B cell (primary cell): Measurements from ENCODE around the gene TMEM116.
"Not testable (repeated sequence)": the region's sequence is repeated elsewhere in the genome, so short reads cannot be mapped to it uniquely, and the experiment has no call there.

Experiments used
- EZH2 ChIP-seq: IDR thresholded peaks from 2 replicates; pipeline ENCODE4 v1.6.1; 2012; ENCODE audit warnings: borderline replicate concordance, low read depth, mild to moderate bottlenecking, moderate library complexity, low read length; ENCODE audit not compliant: insufficient read depth, poor library complexity, severe bottlenecking
- TF ChIP-seq, protein P1 (sequence below): fragments of 200-600 bp; IDR thresholded peaks from one replicate; pipeline ENCODE4 v1.8.0; 2022; ENCODE audit warnings: antibody characterized with exemption, mild to moderate bottlenecking

DNA sequence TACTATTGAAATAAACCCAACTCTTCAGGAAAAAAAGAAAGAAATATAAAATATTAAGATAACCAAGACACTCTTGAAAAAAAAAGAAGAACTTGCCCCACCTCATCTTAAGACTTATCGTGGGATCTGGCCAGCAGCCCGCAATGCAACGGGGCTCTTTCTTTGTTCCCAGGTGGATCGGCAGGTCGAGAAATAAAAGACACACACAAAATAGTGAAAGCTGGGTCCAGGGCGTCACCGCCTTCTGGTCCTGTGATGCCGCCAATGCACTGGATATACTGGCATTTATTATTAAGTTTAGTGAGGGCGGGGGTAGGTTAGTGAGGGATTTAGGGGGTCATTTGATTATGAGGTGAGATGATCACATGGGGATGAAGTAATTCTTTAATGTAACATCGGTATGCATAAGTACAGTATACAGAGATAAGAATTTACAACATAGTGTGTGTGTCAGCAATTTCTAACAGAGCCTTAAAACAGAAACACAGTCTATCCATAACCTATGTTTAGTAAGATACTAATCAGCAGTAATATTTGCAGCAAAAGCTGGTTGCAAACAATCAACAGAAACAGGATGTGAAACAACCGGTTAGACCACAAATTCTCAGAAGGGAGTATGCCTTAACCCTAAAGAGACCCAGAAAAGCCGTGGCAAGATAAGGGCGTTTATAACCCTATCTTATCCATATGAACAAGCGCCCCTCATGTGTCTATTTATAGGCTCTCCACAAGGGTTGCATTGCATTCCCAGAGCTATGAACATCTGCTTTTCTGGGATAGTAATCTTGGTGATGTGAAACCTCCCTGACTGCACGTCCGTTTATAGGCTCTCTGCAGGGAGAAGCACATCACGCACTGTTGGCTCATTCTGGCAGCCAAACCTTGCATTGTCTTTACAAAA is 18.5 kb downstream of the TMEM116 start:
- TF ChIP-seq, protein P1, sequence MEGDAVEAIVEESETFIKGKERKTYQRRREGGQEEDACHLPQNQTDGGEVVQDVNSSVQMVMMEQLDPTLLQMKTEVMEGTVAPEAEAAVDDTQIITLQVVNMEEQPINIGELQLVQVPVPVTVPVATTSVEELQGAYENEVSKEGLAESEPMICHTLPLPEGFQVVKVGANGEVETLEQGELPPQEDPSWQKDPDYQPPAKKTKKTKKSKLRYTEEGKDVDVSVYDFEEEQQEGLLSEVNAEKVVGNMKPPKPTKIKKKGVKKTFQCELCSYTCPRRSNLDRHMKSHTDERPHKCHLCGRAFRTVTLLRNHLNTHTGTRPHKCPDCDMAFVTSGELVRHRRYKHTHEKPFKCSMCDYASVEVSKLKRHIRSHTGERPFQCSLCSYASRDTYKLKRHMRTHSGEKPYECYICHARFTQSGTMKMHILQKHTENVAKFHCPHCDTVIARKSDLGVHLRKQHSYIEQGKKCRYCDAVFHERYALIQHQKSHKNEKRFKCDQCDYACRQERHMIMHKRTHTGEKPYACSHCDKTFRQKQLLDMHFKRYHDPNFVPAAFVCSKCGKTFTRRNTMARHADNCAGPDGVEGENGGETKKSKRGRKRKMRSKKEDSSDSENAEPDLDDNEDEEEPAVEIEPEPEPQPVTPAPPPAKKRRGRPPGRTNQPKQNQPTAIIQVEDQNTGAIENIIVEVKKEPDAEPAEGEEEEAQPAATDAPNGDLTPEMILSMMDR = not testable (repeated sequence)
- TF ChIP-seq EZH2 = not testable (repeated sequence)
